ENCODE data around the gene SPATA16.

Gene SPATA16

GRCh38 chr3:172856795-172857742 lies 284.0 kb downstream of the SPATA16 start:
- Histone ChIP-seq H4K8ac (ENCODE audit: low read depth, low read length) (no peak overlapping the region), H2AK5ac (ENCODE audit: low read length) (no peak overlapping the region), H3K9ac (ENCODE audit: low read length) (no peak overlapping the region), H3K56ac (ENCODE audit: low read length) (no peak overlapping the region), H3K79me2 (ENCODE audit: control insufficient read depth, insufficient read depth, low read length) (no peaks in the 10 kb centered on the region), H2BK5ac (ENCODE audit: low read length) (no peak overlapping the region), H3K23ac (ENCODE audit: low read length) (no peak overlapping the region), H4K5ac (ENCODE audit: low read length) (no peak overlapping the region), H2BK120ac (ENCODE audit: low read depth, low read length) (no peak overlapping the region), H3K27ac (ENCODE audit: low read depth, low read length) (no peak overlapping the region), H3K18ac (ENCODE audit: low read length) (no peak overlapping the region), H3K27me3 (ENCODE audit: insufficient read depth, low read length, poor library complexity) (no peaks in the 10 kb centered on the region), H3K79me1 (ENCODE audit: low read length) (no peaks in the 10 kb centered on the region), H3K4me1 (ENCODE audit: control insufficient read depth, low read depth, low read length) (no peaks in the 10 kb centered on the region), H2BK15ac (replicated peaks; ENCODE audit: low read depth) (no peak overlapping the region), H3K4me2 (ENCODE audit: low read length) (no peak overlapping the region), H3K4me3 (ENCODE audit: low read length) (no peak overlapping the region), H3K36me3 (ENCODE audit: control insufficient read depth, insufficient read depth, low read length) (no peaks in the 10 kb centered on the region), H3K4ac (ENCODE audit: low read depth, low read length) (no peak overlapping the region)
- no CpG with 5 or more reads among the region's 4 CpGs for WGBS (ENCODE audit: extremely low coverage, insufficient coverage, low lambda C conversion rate)
- DNase-seq, result peak; percentile 42

- Histone ChIP-seq H2BK5ac (ENCODE audit: low read length) (no peak overlapping the region), H3K4me3 (ENCODE audit: low read length) (no peak overlapping the region), H2BK15ac (replicated peaks; ENCODE audit: low read depth) (no peak overlapping the region), H2BK120ac (ENCODE audit: low read depth, low read length) (no peak overlapping the region), H3K56ac (ENCODE audit: low read length) (no peak overlapping the region), H3K79me1 (ENCODE audit: low read length) (no peaks in the 10 kb centered on the region), H3K4me1 (ENCODE audit: control insufficient read depth, low read depth, low read length) (no peaks in the 10 kb centered on the region), H3K27ac (ENCODE audit: low read depth, low read length) (no peak overlapping the region), H3K4ac (ENCODE audit: low read depth, low read length) (no peak overlapping the region), H3K4me2 (ENCODE audit: low read length) (no peak overlapping the region), H4K8ac (ENCODE audit: low read depth, low read length) (no peak overlapping the region), H3K23ac (ENCODE audit: low read length) (no peak overlapping the region), H2AK5ac (ENCODE audit: low read length) (no peak overlapping the region), H3K36me3 (ENCODE audit: control insufficient read depth, insufficient read depth, low read length) (no peaks in the 10 kb centered on the region), H3K9ac (ENCODE audit: low read length) (no peak overlapping the region), H3K18ac (ENCODE audit: low read length) (no peak overlapping the region), H3K27me3 (ENCODE audit: insufficient read depth, low read length, poor library complexity) (no peaks in the 10 kb centered on the region), H4K5ac (ENCODE audit: low read length) (no peak overlapping the region), H3K79me2 (ENCODE audit: control insufficient read depth, insufficient read depth, low read length) (no peaks in the 10 kb centered on the region)
- no peak for DNase-seq
Observed at GRCh38 chr3:172855037-172855436, 286.0 kb downstream of the SPATA16 start.

- Histone ChIP-seq H3K56ac (ENCODE audit: low read length) (no peak overlapping the region), H3K36me3 (ENCODE audit: control insufficient read depth, insufficient read depth, low read length) (no peaks in the 10 kb centered on the region), H3K9ac (ENCODE audit: low read length) (no peak overlapping the region), H3K4me1 (ENCODE audit: control insufficient read depth, low read depth, low read length) (no peaks in the 10 kb centered on the region), H3K18ac (ENCODE audit: low read length) (no peak overlapping the region), H3K27me3 (ENCODE audit: insufficient read depth, low read length, poor library complexity) (no peaks in the 10 kb centered on the region), H4K8ac (ENCODE audit: low read depth, low read length) (no peak overlapping the region), H4K5ac (ENCODE audit: low read length) (no peak overlapping the region), H2BK5ac (ENCODE audit: low read length) (no peak overlapping the region), H3K23ac (ENCODE audit: low read length) (no peak overlapping the region), H3K27ac (ENCODE audit: low read depth, low read length) (no peak overlapping the region), H3K79me1 (ENCODE audit: low read length) (no peaks in the 10 kb centered on the region), H2AK5ac (ENCODE audit: low read length) (no peak overlapping the region), H3K4me2 (ENCODE audit: low read length) (no peak overlapping the region), H2BK120ac (ENCODE audit: low read depth, low read length) (no peak overlapping the region), H3K79me2 (ENCODE audit: control insufficient read depth, insufficient read depth, low read length) (no peaks in the 10 kb centered on the region), H2BK15ac (replicated peaks; ENCODE audit: low read depth) (no peak overlapping the region), H3K4ac (ENCODE audit: low read depth, low read length) (no peak overlapping the region), H3K4me3 (ENCODE audit: low read length) (no peak overlapping the region)
- no CpG with 5 or more reads among the region's 3 CpGs for WGBS (ENCODE audit: extremely low coverage, insufficient coverage, low lambda C conversion rate)
- no peak for DNase-seq
Observed at GRCh38 chr3:172853921-172854666, 286.9 kb downstream of the SPATA16 start.

GRCh38 chr3:172853005-172853404 lies 288.0 kb downstream of the SPATA16 start:
- no peak overlapping the region for H3K4me2 ChIP-seq (ENCODE audit: low read length)
- no peak for DNase-seq
- H3K79me2 ChIP-seq (ENCODE audit: control insufficient read depth, insufficient read depth, low read length), result no peaks in the 10 kb centered on the region
- H4K5ac ChIP-seq (ENCODE audit: low read length), result no peak overlapping the region
- no peak overlapping the region for H2BK5ac ChIP-seq (ENCODE audit: low read length)
- H3K4ac ChIP-seq (ENCODE audit: low read depth, low read length), result no peak overlapping the region
- no CpG with 5 or more reads among the region's 1 CpG for WGBS (ENCODE audit: extremely low coverage, insufficient coverage, low lambda C conversion rate)
- H2BK15ac ChIP-seq (replicated peaks; ENCODE audit: low read depth), result no peak overlapping the region
- H3K27ac ChIP-seq (ENCODE audit: low read depth, low read length), result no peak overlapping the region
- H3K4me3 ChIP-seq (ENCODE audit: low read length), result no peak overlapping the region
- H3K23ac ChIP-seq (ENCODE audit: low read length), result no peak overlapping the region
- H3K36me3 ChIP-seq (ENCODE audit: control insufficient read depth, insufficient read depth, low read length), result no peaks in the 10 kb centered on the region
- H3K4me1 ChIP-seq (ENCODE audit: control insufficient read depth, low read depth, low read length), result no peaks in the 10 kb centered on the region
- no peak overlapping the region for H3K18ac ChIP-seq (ENCODE audit: low read length)
- no peak overlapping the region for H3K56ac ChIP-seq (ENCODE audit: low read length)
- H2BK120ac ChIP-seq (ENCODE audit: low read depth, low read length), result no peak overlapping the region
- H3K79me1 ChIP-seq (ENCODE audit: low read length), result no peaks in the 10 kb centered on the region
- no peak overlapping the region for H2AK5ac ChIP-seq (ENCODE audit: low read length)
- no peaks in the 10 kb centered on the region for H3K27me3 ChIP-seq (ENCODE audit: insufficient read depth, low read length, poor library complexity)
- H4K8ac ChIP-seq (ENCODE audit: low read depth, low read length), result no peak overlapping the region
- H3K9ac ChIP-seq (ENCODE audit: low read length), result no peak overlapping the region

GRCh38 chr3:172848910-172849309 lies 292.1 kb downstream of the SPATA16 start:
- Histone ChIP-seq H3K4me1 (ENCODE audit: control insufficient read depth, low read depth, low read length) (no peaks in the 10 kb centered on the region), H2AK5ac (ENCODE audit: low read length) (no peak overlapping the region), H4K8ac (ENCODE audit: low read depth, low read length) (no peak overlapping the region), H2BK15ac (replicated peaks; ENCODE audit: low read depth) (no peak overlapping the region), H3K27ac (ENCODE audit: low read depth, low read length) (no peak overlapping the region), H3K56ac (ENCODE audit: low read length) (no peak overlapping the region), H3K4ac (ENCODE audit: low read depth, low read length) (no peak overlapping the region), H3K4me3 (ENCODE audit: low read length) (no peak overlapping the region), H4K5ac (ENCODE audit: low read length) (no peak overlapping the region), H2BK5ac (ENCODE audit: low read length) (no peak overlapping the region), H3K27me3 (ENCODE audit: insufficient read depth, low read length, poor library complexity) (no peaks in the 10 kb centered on the region), H2BK120ac (ENCODE audit: low read depth, low read length) (no peak overlapping the region), H3K18ac (ENCODE audit: low read length) (no peak overlapping the region), H3K23ac (ENCODE audit: low read length) (no peak overlapping the region), H3K79me2 (ENCODE audit: control insufficient read depth, insufficient read depth, low read length) (no peaks in the 10 kb centered on the region), H3K79me1 (ENCODE audit: low read length) (no peaks in the 10 kb centered on the region), H3K36me3 (ENCODE audit: control insufficient read depth, insufficient read depth, low read length) (no peaks in the 10 kb centered on the region), H3K4me2 (ENCODE audit: low read length) (no peak overlapping the region), H3K9ac (ENCODE audit: low read length) (no peak overlapping the region)
- no peak for DNase-seq
- no CpG with 5 or more reads among the region's 1 CpG for WGBS (ENCODE audit: extremely low coverage, insufficient coverage, low lambda C conversion rate)

Data from mesendoderm (in vitro differentiated cells).